Stimulated activated CD4-positive, alpha-beta T cell treated with anti-CD3 and anti-CD28 coated beads, Interleukin-1b, Interleukin-23, amount 100 ng/mL, for 48 hours (primary cell): ENCODE measurements around the gene PLAC1.

ENCODE experiments used
- DNase-seq: peaks from one replicate; pipeline ENCODE4 v3.0.0-alpha.2; 2020

Gene PLAC1

GRCh38 chrX:134670134-134670924, 12.1 kb upstream of the PLAC1 start:
- DNase-seq: no peak

GRCh38 chrX:134669378-134670098, 11.3 kb upstream of the PLAC1 start:
- DNase-seq: no peak

- DNase-seq: no peak
These were observed 5.9 kb upstream of the PLAC1 start for GRCh38 chrX:134664202-134664601.

- DNase-seq: no peak
These were observed 3.0 kb upstream of the PLAC1 start for GRCh38 chrX:134661295-134661694.

GRCh38 chrX:134660627-134661026, 2.4 kb upstream of the PLAC1 start:
- DNase-seq: no peak

- no peak for DNase-seq
These were observed 1.5 kb upstream of the PLAC1 start for GRCh38 chrX:134659761-134660160.

GRCh38 chrX:134658760-134659023, 421 bp upstream of the PLAC1 start:
- no peak for DNase-seq

- peak; percentile 66 for DNase-seq
These were observed 3.8 kb downstream of the PLAC1 start for GRCh38 chrX:134654398-134655012.

GRCh38 chrX:134653835-134654234, 4.4 kb downstream of the PLAC1 start:
- DNase-seq: no peak

GRCh38 chrX:134650701-134651100, 7.6 kb downstream of the PLAC1 start:
- no peak for DNase-seq

GRCh38 chrX:134649770-134650169, 8.5 kb downstream of the PLAC1 start:
- DNase-seq: no peak

GRCh38 chrX:134647477-134647877, 10.8 kb downstream of the PLAC1 start:
- DNase-seq: no peak

GRCh38 chrX:134646691-134647090, 11.6 kb downstream of the PLAC1 start:
- no peak for DNase-seq

- DNase-seq: no peak
These were observed 12.2 kb downstream of the PLAC1 start for GRCh38 chrX:134645936-134646543.

- no peak for DNase-seq
These were observed 15.9 kb downstream of the PLAC1 start for GRCh38 chrX:134642386-134642785.

- no peak for DNase-seq
These were observed 16.9 kb downstream of the PLAC1 start for GRCh38 chrX:134641346-134641745.

GRCh38 chrX:134640914-134641313, 17.4 kb downstream of the PLAC1 start:
- no peak for DNase-seq

- DNase-seq: no peak
These were observed 21.4 kb downstream of the PLAC1 start for GRCh38 chrX:134636851-134637250.

GRCh38 chrX:134634691-134635090, 23.6 kb downstream of the PLAC1 start:
- no peak for DNase-seq

GRCh38 chrX:134633832-134634231, 24.4 kb downstream of the PLAC1 start:
- no peak for DNase-seq

- no peak for DNase-seq
These were observed 24.9 kb downstream of the PLAC1 start for GRCh38 chrX:134633394-134633793.

GRCh38 chrX:134632355-134632754, 25.9 kb downstream of the PLAC1 start:
- no peak for DNase-seq

GRCh38 chrX:134631426-134632346, 26.6 kb downstream of the PLAC1 start:
- DNase-seq: no peak
